NOMO-1 (cell line): Measurements from ENCODE around the gene IQCE.

Experiments
- DNase-seq, 2 experiments: peaks; one replicate each; lab custom pipeline; 2025; ENCODE audit not compliant: unreplicated experiment in 2 of 2; lab: John Stamatoyannopoulos, UW

The IQCE gene

GRCh38 chr7:2558629-2559282 is at the start of gene IQCE:
TSS of gene IQCE (plus strand) at chr7:2558979. CDS start at chr7:2559182, 203 bp downstream.
- peak; percentile 84 to 86 for DNase-seq

- no peak for DNase-seq
Measured at GRCh38 chr7:2509298-2509906, 49.4 kb upstream of the IQCE start.

DNA sequence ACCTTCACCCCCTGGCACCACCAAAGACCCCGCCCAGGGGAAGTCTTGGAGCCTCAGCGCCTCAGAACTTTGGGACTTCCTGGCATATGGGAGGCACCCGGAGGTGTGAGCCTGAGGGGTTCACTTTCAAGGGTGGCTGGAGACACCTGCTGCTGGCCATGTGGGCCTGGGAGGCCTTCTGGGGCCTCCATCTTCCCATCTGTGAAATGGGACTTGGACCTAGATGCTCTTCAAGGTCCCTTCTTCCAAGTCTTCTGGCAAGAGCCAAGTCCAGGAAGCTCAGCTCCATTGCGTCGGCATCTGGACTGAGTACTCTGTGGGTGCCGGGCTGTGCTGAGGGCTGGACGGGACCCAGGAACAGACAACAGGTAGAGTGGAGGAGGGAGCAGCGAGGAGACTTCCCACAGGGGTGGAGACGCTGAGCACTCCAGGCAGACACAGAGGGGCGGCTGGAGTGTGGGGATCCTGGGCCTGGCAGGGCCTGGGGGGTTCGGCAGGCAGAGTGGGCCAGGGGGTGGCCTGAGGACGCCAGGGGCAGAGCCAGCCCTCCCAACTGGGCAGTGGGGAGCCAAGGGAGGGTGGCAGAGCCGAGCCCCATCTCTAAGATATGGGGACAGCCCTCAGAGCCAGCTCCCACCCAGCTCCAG is 48.5 kb upstream of the IQCE start:
- no peak for DNase-seq

- peak; percentile 56 to 67 for DNase-seq
Measured at GRCh38 chr7:2510909-2511768, 47.6 kb upstream of the IQCE start.

- no peak for DNase-seq
Measured at GRCh38 chr7:2511769-2512168, 47.0 kb upstream of the IQCE start.

GRCh38 chr7:2512179-2512661 is 46.6 kb upstream of the IQCE start:
- DNase-seq = no peak

- DNase-seq = no peak
Measured at GRCh38 chr7:2512713-2513112, 46.1 kb upstream of the IQCE start.

GRCh38 chr7:2513702-2514101 is 45.1 kb upstream of the IQCE start:
- DNase-seq = no peak

DNA sequence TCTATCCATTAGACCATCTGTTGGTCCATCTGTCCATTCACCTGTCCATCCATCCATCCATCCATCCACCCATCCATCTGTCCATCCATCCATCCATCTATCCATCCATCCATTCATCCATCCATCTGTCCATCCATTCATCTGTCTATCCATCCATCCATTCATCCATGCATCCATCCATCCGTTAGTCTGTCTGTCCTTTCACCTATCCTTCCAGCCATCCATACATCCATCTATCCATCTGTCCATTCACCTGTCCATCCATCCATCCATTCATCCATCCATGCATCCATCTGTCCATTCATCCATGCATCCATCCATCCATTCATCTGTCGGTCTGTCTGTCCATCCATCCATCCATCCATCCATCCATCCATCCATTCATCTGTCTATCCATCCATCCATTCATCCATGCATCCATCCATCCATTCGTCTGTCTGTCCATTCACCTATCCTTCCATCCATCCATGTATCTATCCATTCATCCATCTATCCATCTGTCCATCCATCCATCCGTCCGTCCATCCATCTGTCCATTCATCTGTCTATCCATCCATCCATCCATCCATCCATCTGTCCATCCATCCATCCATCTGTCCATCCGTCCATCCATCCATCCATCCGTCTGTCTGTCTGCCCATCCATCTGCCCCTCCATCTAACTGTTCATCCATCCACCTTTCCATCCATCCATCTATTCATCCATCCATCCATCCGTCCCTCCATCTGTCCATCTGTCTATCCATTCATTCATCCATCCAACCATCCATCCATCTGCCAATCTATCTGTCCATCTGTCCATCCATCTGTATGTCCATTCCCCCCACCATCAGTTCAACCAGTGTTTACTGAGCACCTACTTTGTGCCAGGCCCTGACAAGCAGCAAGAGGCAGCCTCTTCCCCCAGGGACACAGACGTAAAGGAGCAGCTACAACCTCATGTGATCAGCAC is 44.0 kb upstream of the IQCE start:
- no peak for DNase-seq

GRCh38 chr7:2515424-2516193 is 43.2 kb upstream of the IQCE start:
- DNase-seq = no peak

DNA sequence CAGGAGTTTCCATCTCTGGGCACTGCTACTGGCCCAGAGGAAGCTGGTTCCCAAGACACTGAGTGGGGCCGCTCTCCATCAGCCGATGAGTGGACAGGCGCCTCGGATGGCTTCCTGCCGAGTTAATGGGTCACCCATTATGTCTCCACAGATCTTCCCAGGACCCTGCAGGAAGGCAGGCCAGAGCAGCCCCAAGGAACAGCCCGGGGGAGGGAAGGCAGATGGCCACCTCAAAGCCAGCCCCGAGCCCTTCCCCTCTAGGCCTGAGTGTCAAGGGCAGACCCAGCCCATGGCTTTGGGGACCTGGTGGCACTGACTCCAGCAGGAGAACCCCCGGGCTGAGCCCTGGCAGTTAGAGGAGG is 42.6 kb upstream of the IQCE start:
- no peak for DNase-seq

GRCh38 chr7:2517026-2517425 is 41.8 kb upstream of the IQCE start:
- no peak for DNase-seq

- DNase-seq = no peak
Measured at GRCh38 chr7:2517678-2518507, 40.9 kb upstream of the IQCE start.

DNA sequence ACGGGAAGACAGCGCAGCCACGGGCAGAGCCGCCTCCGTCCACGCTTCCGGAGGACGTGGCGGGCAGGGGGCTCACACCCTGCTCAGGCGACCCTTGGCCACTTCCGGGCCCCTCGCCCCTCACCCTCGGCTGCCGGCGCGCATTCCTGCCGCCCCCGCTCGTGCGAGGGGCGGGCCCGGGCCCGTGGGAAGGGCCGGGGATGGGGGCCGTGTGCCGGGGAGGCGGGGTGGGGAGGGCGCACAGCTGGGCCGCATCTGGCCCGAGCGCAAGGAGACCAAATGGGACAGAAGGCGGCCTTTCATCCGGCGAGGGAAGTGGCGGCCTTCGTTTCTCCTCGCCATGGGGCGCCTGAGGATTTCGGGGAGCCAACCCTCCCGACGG is 40.1 kb upstream of the IQCE start:
- peak in 1 of 2 experiments; percentile 24 for DNase-seq

- peak; percentile 77 to 91 for DNase-seq
Measured at GRCh38 chr7:2519119-2519930, 39.5 kb upstream of the IQCE start, which contains the start of gene LFNG. TSS of gene LFNG (plus strand) at chr7:2519774. CDS start at chr7:2519862, 88 bp downstream.

GRCh38 chr7:2520131-2520760 is 38.5 kb upstream of the IQCE start:
- peak in 1 of 2 experiments; percentile 21 for DNase-seq

DNA sequence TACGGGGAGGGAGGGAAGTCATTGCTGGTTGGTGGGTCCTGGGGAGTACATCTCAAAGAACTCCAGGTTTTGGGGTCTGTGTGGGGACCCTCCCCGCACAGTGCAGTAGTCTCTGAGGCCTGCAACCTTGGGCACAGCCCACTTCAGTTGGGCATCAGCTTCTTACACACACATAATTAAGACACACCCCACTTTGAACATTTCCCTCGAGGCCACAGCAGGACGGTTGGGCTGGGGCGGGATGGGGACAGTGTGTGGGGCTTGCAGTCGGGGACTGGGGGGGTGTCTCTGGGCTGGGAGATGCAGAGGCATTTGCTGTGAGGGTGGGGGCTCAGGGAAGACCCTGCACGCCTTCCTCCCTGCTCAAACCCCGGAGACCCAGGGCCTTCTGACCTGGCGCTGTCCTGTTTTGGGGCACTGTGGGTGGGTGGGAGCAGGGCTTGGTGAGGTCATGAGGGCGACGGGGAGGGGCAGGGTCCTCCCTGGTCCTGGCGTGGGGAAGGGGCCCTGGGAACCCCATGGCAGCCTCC is 38.0 kb upstream of the IQCE start:
- DNase-seq = peak; percentile 17 to 20
